Breast epithelium (tissue), 4 donors: ENCODE results near the gene RBBP8NL. TPM values are rescaled to one million over a fixed set of nuclear protein-coding genes. Genes with fewer than 3 reads are reported as not detected.

ENCODE experiments used
- DNase-seq, 2 donors: peaks; one replicate each; pipeline ENCODE4 v3.0.0-alpha.2; 2019; ENCODE audit warnings: low spot score in 2 of 2
- H3K27ac ChIP-seq, 2 donors: fragments of 200-600 bp; sonication (generic) in 1 of 2; one replicate each; pipeline ENCODE4 v1.5.1; 2016 to 2019; ENCODE audit warnings: mild to moderate bottlenecking in 1 of 2
- H3K27me3 ChIP-seq, 2 donors: fragments of 200-600 bp; sonication (generic) in 1 of 2; one replicate each; pipeline versions ENCODE4 v1.5.1 to v1.6.0; 2017 to 2019; ENCODE audit warnings: control low read depth in 1 of 2, mild to moderate bottlenecking in 1 of 2
- H3K36me3 ChIP-seq: fragments of 200-600 bp; one replicate; pipeline ENCODE4 v1.5.1; 2019
- H3K4me1 ChIP-seq, 2 donors: fragments of 200-600 bp; sonication (generic); one replicate each; pipeline ENCODE4 v1.5.1; 2016 to 2019; ENCODE audit warnings: control low read depth in 1 of 2
- H3K4me3 ChIP-seq, 3 donors: fragments of 200-600 bp; sonication (generic); 1 replicate in 2 of 3; 2 replicates in 1 of 3; pipeline ENCODE4 v1.5.1; 2016 to 2019; ENCODE audit warnings: mild to moderate bottlenecking in 3 of 3, moderate library complexity in 2 of 3
- H3K9me3 ChIP-seq, 2 donors: fragments of 200-600 bp; sonication (generic) in 1 of 2; one replicate each; pipeline ENCODE4 v1.5.1; 2016 to 2019; ENCODE audit warnings: control low read depth in 1 of 2
- POLR2A ChIP-seq: fragments of 450-650 bp; IDR thresholded peaks from one replicate; pipeline ENCODE4 v1.6.1; 2016; ENCODE audit warnings: antibody characterized with exemption, mild to moderate bottlenecking, moderate library complexity
- POLR2AphosphoS5 ChIP-seq, 3 donors: sonication (generic); formaldehyde crosslinking; IDR thresholded peaks; one replicate each; pipeline ENCODE4 v1.6.1; 2017; ENCODE audit warnings: antibody characterized with exemption in 3 of 3
- intact Hi-C: fragments of 100-400 bp; cut with DNase I; formaldehyde crosslinking; loops from one replicate; pipeline ENCODE4 v1.15.1; 2023; ENCODE audit warnings: low total_unique reads
- total RNA-seq, 3 donors: library from RNA; depleted of rRNA; stranded (reverse); fragments of >200 nt; gene quantifications; one replicate each; pipeline ENCODE4 v1.1.0, GENCODE V29; 2016
- TF ChIP-seq, protein P1 (sequence below), 3 donors: fragments of 450-650 bp; IDR thresholded peaks; one replicate each; pipeline ENCODE4 v1.5.1; 2016 to 2017; ENCODE audit warnings: antibody characterized with exemption in 3 of 3, mild to moderate bottlenecking in 3 of 3, moderate library complexity in 3 of 3

RBBP8NL gene
- total RNA-seq, 3 donors from 2014 or later, result 2.0 to 4.0 TPM; not detected in 1

DNA sequence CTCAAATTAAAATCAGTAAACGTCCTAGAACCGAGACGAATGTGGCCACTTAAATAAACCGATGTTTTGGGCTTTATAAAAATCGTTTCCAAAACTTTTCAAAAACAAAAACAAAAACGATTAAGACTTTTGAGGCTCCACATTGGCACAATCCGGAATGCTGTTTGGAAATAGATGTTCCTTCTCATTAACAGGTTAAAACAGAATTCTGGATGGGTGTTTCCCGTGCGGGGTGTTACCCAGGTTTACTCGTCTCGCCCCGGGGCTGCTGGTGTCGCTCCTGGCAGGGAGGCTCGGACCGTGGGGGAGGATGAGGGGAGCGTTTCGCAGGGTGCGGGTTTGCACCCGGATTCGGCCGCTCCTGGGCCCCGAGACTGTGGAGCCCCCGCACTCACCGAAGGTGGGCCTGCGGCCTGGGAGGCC, 47.3 kb upstream of the RBBP8NL start:
- Histone ChIP-seq H3K27ac (no peak overlapping the region), H3K27me3 (peaks cover 10 to 86% of the 10 kb centered on the region in 2 donors), H3K9me3 (no peaks in the 10 kb centered on the region), H3K4me1 (peaks cover 7 to 10% of the 10 kb centered on the region in 2 donors), H3K4me3 (peak overlapping the region in 1 of 3 donors; percentile 62), H3K36me3 (no peaks in the 10 kb centered on the region)
- no peak for DNase-seq
- TF ChIP-seq, protein P1, sequence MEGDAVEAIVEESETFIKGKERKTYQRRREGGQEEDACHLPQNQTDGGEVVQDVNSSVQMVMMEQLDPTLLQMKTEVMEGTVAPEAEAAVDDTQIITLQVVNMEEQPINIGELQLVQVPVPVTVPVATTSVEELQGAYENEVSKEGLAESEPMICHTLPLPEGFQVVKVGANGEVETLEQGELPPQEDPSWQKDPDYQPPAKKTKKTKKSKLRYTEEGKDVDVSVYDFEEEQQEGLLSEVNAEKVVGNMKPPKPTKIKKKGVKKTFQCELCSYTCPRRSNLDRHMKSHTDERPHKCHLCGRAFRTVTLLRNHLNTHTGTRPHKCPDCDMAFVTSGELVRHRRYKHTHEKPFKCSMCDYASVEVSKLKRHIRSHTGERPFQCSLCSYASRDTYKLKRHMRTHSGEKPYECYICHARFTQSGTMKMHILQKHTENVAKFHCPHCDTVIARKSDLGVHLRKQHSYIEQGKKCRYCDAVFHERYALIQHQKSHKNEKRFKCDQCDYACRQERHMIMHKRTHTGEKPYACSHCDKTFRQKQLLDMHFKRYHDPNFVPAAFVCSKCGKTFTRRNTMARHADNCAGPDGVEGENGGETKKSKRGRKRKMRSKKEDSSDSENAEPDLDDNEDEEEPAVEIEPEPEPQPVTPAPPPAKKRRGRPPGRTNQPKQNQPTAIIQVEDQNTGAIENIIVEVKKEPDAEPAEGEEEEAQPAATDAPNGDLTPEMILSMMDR (IDR thresholded peaks at IDR 0.05), result no peak
- TF ChIP-seq POLR2A (no peak), POLR2AphosphoS5 (IDR thresholded peaks at IDR 0.05) (no peak)
- intact Hi-C loops, result loop anchor here (5.0 kb wide), 1 partner anchor 187 kb away; no protein-coding TSS in a partner anchor

- DNase-seq, result no peak
- Histone ChIP-seq H3K4me3 (no peak overlapping the region), H3K4me1 (peaks cover 7 to 10% of the 10 kb centered on the region in 2 donors), H3K36me3 (no peaks in the 10 kb centered on the region), H3K27me3 (peaks cover 10 to 86% of the 10 kb centered on the region in 2 donors), H3K27ac (no peak overlapping the region), H3K9me3 (no peaks in the 10 kb centered on the region)
- TF ChIP-seq POLR2AphosphoS5 (IDR thresholded peaks at IDR 0.05) (no peak), POLR2A (no peak)
- intact Hi-C loops, result loop anchor here (5.0 kb wide), 1 partner anchor 187 kb away; no protein-coding TSS in a partner anchor
Observed at GRCh38 chr20:62473717-62474603, 46.6 kb upstream of the RBBP8NL start.

DNA sequence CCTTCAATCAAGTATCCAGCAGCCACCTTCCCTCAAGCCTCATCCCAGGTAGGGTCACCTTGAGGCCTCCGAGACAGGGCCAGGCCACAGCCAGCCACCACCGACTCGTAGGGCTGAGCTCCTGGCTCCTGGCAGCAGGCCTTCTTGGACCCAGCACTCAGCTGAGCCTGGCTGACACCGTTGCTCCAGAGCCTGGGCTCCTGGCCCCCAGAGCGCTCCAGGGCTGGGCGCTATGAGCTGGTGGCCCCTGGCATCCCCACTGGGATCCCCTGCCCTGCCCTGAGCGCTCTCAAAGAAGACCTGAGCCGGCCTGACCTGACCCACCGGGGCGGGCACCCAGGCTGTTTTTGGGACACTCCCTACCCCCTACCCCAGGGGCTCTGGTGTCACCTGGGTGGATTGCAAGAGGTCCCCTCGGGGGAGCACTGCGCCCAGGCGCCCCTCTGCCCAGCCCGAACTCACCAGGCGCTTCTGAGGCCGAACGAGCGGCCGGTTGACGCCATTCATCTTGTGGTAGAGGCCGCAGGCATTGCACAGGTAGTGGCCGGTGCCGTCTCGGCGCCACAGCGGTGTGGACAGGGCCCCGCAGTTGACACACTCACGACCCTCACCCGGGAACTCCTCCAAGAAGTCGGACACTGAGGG, 45.7 kb upstream of the RBBP8NL start:
- intact Hi-C loops, result loop anchor here (5.0 kb wide), 1 partner anchor 186 kb away; no protein-coding TSS in a partner anchor
- Histone ChIP-seq H3K4me1 (peaks cover 7 to 10% of the 10 kb centered on the region in 2 donors), H3K36me3 (no peaks in the 10 kb centered on the region), H3K27me3 (peaks cover 10 to 87% of the 10 kb centered on the region in 2 donors), H3K4me3 (no peak overlapping the region), H3K27ac (no peak overlapping the region), H3K9me3 (no peaks in the 10 kb centered on the region)
- no peak for DNase-seq
- no peak for TF ChIP-seq POLR2A
- TF ChIP-seq POLR2AphosphoS5 (IDR thresholded peaks at IDR 0.05), result no peak
- TF ChIP-seq, protein P1 (IDR thresholded peaks at IDR 0.05), result no peak

DNA sequence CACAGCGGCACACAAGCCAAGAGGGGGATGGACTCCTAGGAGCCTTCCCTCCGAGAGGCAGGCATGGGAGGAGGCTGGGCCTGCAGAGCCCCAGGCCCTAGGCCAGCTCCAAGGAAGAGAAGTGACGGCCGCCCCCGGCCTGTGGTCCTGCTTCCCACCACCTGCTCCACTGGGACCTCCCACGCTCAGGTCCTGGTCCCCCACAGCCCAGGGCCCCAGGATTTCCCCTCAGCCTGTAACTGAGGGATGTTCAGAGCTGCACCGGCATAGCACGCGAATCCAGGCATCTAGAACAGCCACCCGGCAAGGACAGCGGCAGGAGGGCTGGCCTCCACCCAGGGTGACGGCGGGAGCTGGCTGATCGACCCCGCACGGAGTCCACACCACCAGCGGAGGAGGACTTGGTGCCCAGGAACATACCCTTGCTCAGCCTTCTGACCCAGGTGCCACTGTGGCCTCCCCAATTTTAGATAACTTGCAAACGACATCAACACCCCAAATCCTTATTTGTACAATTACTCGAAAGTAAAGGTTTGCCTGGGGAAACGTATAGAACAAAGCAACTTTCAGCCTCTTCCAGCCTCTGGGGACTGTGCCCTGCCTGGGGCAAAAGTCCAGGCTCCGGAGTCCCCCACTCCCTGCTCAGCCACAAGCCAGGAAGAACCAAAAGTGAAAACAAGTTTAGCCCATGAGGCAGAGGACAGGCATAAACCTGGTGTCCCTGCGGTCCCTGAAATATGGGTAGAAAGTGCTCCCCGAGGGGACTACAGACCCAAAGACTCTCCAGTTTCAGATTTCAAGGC, 45.0 kb upstream of the RBBP8NL start:
- Histone ChIP-seq H3K27ac (no peak overlapping the region), H3K9me3 (no peaks in the 10 kb centered on the region), H3K4me1 (peaks cover 7 to 10% of the 10 kb centered on the region in 2 donors), H3K4me3 (no peak overlapping the region), H3K36me3 (no peaks in the 10 kb centered on the region), H3K27me3 (peaks cover 10 to 87% of the 10 kb centered on the region in 2 donors)
- intact Hi-C loops, result loop anchor here (5.0 kb wide), 1 partner anchor 185 kb away; no protein-coding TSS in a partner anchor
- DNase-seq, result no peak
- TF ChIP-seq POLR2A, result no peak
- no peak for TF ChIP-seq POLR2AphosphoS5 (IDR thresholded peaks at IDR 0.05)
- TF ChIP-seq, protein P1 (IDR thresholded peaks at IDR 0.05), result no peak

- Histone ChIP-seq H3K27me3 (peaks cover 10 to 93% of the 10 kb centered on the region in 2 donors), H3K36me3 (no peaks in the 10 kb centered on the region), H3K4me3 (no peak overlapping the region), H3K9me3 (no peaks in the 10 kb centered on the region), H3K27ac (no peak overlapping the region), H3K4me1 (peaks cover 0 to 1% of the 10 kb centered on the region in 2 donors)
- DNase-seq, result no peak
- intact Hi-C loops, result loop anchor here (5.0 kb wide), 1 partner anchor 183 kb away; no protein-coding TSS in a partner anchor
- TF ChIP-seq POLR2A, result no peak
- TF ChIP-seq POLR2AphosphoS5 (IDR thresholded peaks at IDR 0.05), result no peak
- TF ChIP-seq, protein P1 (IDR thresholded peaks at IDR 0.05), result no peak
Observed at GRCh38 chr20:62470459-62470858, 43.1 kb upstream of the RBBP8NL start.
